ENCODE measurements around the gene USP3.

DNA sequence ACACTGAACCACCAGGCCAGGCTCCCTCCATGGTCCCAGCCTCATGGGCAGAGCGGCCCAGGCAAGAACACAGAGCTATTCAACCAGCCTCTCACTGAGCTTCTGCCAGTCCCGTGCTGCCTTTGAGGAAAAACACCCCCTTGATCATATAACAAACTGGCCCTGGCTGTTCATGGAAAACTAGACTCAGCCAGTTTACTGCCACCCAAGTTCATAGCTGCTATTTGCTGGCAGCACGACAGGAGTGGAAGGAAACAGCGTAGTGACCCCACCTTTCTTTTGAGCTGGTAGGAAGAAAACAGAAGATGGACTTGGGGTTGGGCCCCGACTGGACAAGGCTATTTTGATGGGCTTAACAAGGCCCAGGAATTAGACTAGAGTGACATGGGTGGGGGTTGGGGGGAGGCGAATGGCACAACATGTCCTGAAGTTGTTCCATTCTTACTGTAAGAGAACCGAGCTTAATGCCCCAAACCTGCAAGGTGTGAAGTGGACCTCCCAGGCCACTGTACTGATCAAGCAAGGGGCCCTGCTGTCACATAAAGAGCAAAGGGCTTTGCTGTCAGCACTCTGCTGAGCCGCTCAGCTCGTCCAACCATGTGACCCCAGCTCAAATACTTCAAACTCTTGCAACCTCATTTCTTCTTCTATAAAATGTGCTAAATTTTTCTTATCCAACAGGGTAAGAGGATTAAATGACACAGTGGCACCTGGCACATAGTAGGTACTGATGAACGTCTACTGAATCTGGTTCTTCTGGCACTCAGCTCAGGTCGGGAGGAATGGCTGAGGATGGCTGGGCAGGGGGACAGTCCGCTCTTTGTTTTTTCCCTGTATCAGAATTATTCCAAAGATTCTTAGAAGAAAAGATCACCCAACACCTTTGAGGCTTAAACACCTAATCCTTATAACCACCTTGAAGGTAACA lies 94.3 kb downstream of the USP3 start:
- TF ChIP-seq, protein P1, sequence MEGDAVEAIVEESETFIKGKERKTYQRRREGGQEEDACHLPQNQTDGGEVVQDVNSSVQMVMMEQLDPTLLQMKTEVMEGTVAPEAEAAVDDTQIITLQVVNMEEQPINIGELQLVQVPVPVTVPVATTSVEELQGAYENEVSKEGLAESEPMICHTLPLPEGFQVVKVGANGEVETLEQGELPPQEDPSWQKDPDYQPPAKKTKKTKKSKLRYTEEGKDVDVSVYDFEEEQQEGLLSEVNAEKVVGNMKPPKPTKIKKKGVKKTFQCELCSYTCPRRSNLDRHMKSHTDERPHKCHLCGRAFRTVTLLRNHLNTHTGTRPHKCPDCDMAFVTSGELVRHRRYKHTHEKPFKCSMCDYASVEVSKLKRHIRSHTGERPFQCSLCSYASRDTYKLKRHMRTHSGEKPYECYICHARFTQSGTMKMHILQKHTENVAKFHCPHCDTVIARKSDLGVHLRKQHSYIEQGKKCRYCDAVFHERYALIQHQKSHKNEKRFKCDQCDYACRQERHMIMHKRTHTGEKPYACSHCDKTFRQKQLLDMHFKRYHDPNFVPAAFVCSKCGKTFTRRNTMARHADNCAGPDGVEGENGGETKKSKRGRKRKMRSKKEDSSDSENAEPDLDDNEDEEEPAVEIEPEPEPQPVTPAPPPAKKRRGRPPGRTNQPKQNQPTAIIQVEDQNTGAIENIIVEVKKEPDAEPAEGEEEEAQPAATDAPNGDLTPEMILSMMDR (conservative IDR thresholded peaks at IDR 0.05), result no peak
- TF ChIP-seq ZFX (IDR thresholded peaks at IDR 0.05), result no peak
